ENCODE results near the gene R3HDM1. TPM values are rescaled to one million over a fixed set of nuclear protein-coding genes. Genes with fewer than 3 reads are reported as not detected.

The R3HDM1 gene
- total and polyA plus RNA-seq, 2 of the 4 experiments (the other 2 are of a cell fraction) = 5.9 to 38.1 TPM

DNA sequence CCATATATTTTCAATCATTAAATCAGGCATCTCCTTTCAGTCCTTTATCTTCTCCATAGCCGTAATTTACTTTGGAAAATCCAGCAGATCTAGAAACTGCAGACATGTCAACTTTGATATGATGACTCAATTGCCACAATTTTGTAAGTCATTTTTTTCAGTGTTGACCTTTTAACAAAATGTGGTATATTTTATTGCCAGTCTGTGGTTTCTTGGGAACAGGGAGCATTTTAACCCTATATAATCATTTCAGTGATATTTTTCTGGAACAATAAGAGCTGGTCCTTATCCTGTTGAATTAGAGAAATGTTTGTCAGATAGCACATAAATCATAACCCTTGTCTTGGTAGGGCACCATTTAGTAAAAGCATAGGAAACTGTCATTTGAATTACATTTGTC is 119.4 kb downstream of the R3HDM1 start:
- no peaks in the 10 kb centered on the region for H3K9me1 ChIP-seq (ENCODE audit: insufficient read depth, low read length)
- no peak overlapping the region for H2BK20ac ChIP-seq (ENCODE audit: low read depth, low read length)
- no peak overlapping the region for H4K8ac ChIP-seq (ENCODE audit: low read depth in 2 of 2, low read length in 2 of 2)
- no peak overlapping the region for H3K23ac ChIP-seq (ENCODE audit: low read depth, low read length)
- H3K4ac ChIP-seq (ENCODE audit: low read depth, low read length) = no peak overlapping the region
- no peak overlapping the region for H2BK120ac ChIP-seq (ENCODE audit: low read depth, low read length)
- no peak overlapping the region for H2AFZ ChIP-seq (replicated peaks; ENCODE audit: low read length, poor library complexity)
- H3K18ac ChIP-seq (ENCODE audit: low read depth, low read length) = no peak overlapping the region
- H3K4me2 ChIP-seq (ENCODE audit: low read depth, low read length) = no peak overlapping the region
- peaks cover 14% of the 10 kb centered on the region for H3K36me3 ChIP-seq (ENCODE audit: control insufficient read depth, insufficient read depth, low read length)
- no peaks in the 10 kb centered on the region for H3K9me3 ChIP-seq (ENCODE audit: control insufficient read depth, insufficient read depth, low read length)
- no peak overlapping the region for H2BK5ac ChIP-seq (ENCODE audit: low read depth, low read length, poor library complexity, severe bottlenecking)
- no peak overlapping the region for H4K91ac ChIP-seq (ENCODE audit: insufficient read depth, low read depth, low read length)
- DNase-seq (no peak), ATAC-seq (ENCODE audit: low read depth) (no peak)
- no peak overlapping the region for H4K5ac ChIP-seq (ENCODE audit: low read depth, low read length)
- ChIA-PET POLR2A (ENCODE audit: unreplicated experiment) (no interaction called here), CTCF (no interaction called here)
- in situ Hi-C loops (cut with MboI; ENCODE audit: low sequenced_read_pairs) (no loop called here), intact Hi-C loops (cut with micrococcal nuclease) (no loop called here), dilution Hi-C loops (cut with HindIII; ENCODE audit: low sequenced_read_pairs, unreplicated experiment) (no loop called here)
- H4K20me1 ChIP-seq (ENCODE audit: insufficient read depth, low read length) = no peaks in the 10 kb centered on the region
- no peak overlapping the region for H3K27ac ChIP-seq (ENCODE audit: insufficient read depth, low read length)
- H3K4me1 ChIP-seq (ENCODE audit: control insufficient read depth, insufficient read depth, low read length) = no peaks in the 10 kb centered on the region
- BruUV-seq (replicated peaks) = no TSS peak
- no peak overlapping the region for H2AK9ac ChIP-seq (replicated peaks; ENCODE audit: low read depth, low read length, poor library complexity)
- H3K56ac ChIP-seq (ENCODE audit: extremely low read depth, insufficient read depth, low read length) = no peak overlapping the region
- no peak overlapping the region for H3K9ac ChIP-seq (ENCODE audit: low read depth, low read length)
- WGBS, 2 experiments (ENCODE audit: extremely low coverage in 2 of 2, insufficient read length in 1 of 2) = no CpG with 5 or more reads among the region's 1 CpG
- H2BK15ac ChIP-seq (ENCODE audit: low read depth, low read length) = no peak overlapping the region
- no peak overlapping the region for H3K4me3 ChIP-seq (ENCODE audit: insufficient read depth, low read depth, low read length)
- H2AK5ac ChIP-seq (ENCODE audit: low read depth, low read length) = no peak overlapping the region
- TF ChIP-seq RAD21 (IDR thresholded peaks at IDR 0.05; ENCODE audit: low read length) = no peak
- no peak for TF ChIP-seq POLR2A (IDR thresholded peaks at IDR 0.05; ENCODE audit: low read depth, low read length)
- TF ChIP-seq, protein P1, sequence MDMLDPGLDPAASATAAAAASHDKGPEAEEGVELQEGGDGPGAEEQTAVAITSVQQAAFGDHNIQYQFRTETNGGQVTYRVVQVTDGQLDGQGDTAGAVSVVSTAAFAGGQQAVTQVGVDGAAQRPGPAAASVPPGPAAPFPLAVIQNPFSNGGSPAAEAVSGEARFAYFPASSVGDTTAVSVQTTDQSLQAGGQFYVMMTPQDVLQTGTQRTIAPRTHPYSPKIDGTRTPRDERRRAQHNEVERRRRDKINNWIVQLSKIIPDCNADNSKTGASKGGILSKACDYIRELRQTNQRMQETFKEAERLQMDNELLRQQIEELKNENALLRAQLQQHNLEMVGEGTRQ (IDR thresholded peaks at IDR 0.05; ENCODE audit: low read depth, low read length) = no peak
- TF ChIP-seq, protein P2, sequence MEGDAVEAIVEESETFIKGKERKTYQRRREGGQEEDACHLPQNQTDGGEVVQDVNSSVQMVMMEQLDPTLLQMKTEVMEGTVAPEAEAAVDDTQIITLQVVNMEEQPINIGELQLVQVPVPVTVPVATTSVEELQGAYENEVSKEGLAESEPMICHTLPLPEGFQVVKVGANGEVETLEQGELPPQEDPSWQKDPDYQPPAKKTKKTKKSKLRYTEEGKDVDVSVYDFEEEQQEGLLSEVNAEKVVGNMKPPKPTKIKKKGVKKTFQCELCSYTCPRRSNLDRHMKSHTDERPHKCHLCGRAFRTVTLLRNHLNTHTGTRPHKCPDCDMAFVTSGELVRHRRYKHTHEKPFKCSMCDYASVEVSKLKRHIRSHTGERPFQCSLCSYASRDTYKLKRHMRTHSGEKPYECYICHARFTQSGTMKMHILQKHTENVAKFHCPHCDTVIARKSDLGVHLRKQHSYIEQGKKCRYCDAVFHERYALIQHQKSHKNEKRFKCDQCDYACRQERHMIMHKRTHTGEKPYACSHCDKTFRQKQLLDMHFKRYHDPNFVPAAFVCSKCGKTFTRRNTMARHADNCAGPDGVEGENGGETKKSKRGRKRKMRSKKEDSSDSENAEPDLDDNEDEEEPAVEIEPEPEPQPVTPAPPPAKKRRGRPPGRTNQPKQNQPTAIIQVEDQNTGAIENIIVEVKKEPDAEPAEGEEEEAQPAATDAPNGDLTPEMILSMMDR (conservative IDR thresholded peaks at IDR 0.05; ENCODE audit: low read depth, low read length) = no peak
- TF ChIP-seq NFE2L2 (IDR thresholded peaks at IDR 0.05; ENCODE audit: low read depth, low read length) = no peak
- no peaks in the 10 kb centered on the region; a peak in 1 of 4 replicates for H3K79me1 ChIP-seq (ENCODE audit: low read depth in 1 of 2, low read length in 2 of 2)
- H3K27me3 ChIP-seq (ENCODE audit: control insufficient read depth, insufficient read depth, low read length) = no peaks in the 10 kb centered on the region
- no peak overlapping the region for H3K14ac ChIP-seq (replicated peaks; ENCODE audit: low read depth, low read length)
